ENCODE results near the gene SYPL1.

GRCh38 chr7:106064316-106064715 lies 47.8 kb downstream of the SYPL1 start:
- TF ChIP-seq CTCF (IDR thresholded peaks at IDR 0.05) (no peak), POLR2A (IDR thresholded peaks at IDR 0.05) (no peak)
